ENCODE results near the gene PCCA. TPM values are rescaled to one million over a fixed set of nuclear protein-coding genes. Genes with fewer than 3 reads are reported as not detected.

The PCCA gene
- total RNA-seq, 3 donors from 2014 or later = 55.7 to 98.6 (median 70.5) TPM

DNA sequence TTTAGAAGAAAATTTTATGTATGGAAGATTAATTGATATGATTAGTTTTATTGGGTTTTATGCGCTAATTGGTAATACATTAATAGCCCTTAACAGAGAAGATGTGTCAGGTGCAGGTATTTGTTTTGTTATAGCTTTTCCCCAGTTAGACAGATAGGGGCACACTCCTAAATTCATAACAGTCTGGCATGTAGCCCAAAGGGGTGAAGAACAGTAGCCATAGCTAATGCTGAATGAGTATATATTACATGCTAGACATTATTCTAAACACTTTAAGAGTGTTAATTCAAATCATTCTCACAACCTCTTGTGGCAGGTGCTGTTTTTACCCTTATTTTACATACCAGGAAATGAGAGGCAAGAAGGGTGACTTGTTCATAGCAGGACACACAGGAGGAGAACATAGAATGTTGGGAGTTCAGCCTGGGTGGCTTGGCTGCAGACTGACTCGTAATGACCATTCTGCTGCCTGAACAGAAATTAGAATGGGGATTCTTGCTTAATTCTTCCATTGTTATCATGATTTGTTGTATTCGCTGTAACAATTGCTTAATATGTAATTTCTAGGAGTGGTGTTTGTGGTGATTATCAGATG, 20.1 kb downstream of the PCCA start:
- ATAC-seq = peak; percentile 50
- TF ChIP-seq, protein P1, sequence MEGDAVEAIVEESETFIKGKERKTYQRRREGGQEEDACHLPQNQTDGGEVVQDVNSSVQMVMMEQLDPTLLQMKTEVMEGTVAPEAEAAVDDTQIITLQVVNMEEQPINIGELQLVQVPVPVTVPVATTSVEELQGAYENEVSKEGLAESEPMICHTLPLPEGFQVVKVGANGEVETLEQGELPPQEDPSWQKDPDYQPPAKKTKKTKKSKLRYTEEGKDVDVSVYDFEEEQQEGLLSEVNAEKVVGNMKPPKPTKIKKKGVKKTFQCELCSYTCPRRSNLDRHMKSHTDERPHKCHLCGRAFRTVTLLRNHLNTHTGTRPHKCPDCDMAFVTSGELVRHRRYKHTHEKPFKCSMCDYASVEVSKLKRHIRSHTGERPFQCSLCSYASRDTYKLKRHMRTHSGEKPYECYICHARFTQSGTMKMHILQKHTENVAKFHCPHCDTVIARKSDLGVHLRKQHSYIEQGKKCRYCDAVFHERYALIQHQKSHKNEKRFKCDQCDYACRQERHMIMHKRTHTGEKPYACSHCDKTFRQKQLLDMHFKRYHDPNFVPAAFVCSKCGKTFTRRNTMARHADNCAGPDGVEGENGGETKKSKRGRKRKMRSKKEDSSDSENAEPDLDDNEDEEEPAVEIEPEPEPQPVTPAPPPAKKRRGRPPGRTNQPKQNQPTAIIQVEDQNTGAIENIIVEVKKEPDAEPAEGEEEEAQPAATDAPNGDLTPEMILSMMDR (IDR thresholded peaks at IDR 0.05) = no peak

GRCh38 chr13:100110269-100110668, 21.4 kb downstream of the PCCA start:
- Histone ChIP-seq H3K9me3 (no peaks in the 10 kb centered on the region), H3K4me1 (ENCODE audit: low read depth) (peaks cover 5% of the 10 kb centered on the region), H3K36me3 (ENCODE audit: low read depth) (no peaks in the 10 kb centered on the region), H3K4me3 (no peak overlapping the region)
- TF ChIP-seq, protein P1 (IDR thresholded peaks at IDR 0.05) = no peak
- ATAC-seq (no peak), DNase-seq (no peak)
- intact Hi-C loops (cut with DNase I, micrococcal nuclease) = no loop called here

More for the DNA sequence above, 20.1 kb downstream of the PCCA start:
- no peak for DNase-seq
- no peaks in the 10 kb centered on the region for H3K36me3 ChIP-seq (ENCODE audit: low read depth)
- no peaks in the 10 kb centered on the region for H3K9me3 ChIP-seq
- intact Hi-C loops (cut with DNase I, micrococcal nuclease) = no loop called here
- peaks cover 5% of the 10 kb centered on the region for H3K4me1 ChIP-seq (ENCODE audit: low read depth)
- H3K4me3 ChIP-seq = no peak overlapping the region

- ATAC-seq = peak; percentile 73
- intact Hi-C loops (cut with DNase I, micrococcal nuclease) = no loop called here
- no peak for DNase-seq
These were observed 23.4 kb downstream of the PCCA start for GRCh38 chr13:100112186-100112838.

DNA sequence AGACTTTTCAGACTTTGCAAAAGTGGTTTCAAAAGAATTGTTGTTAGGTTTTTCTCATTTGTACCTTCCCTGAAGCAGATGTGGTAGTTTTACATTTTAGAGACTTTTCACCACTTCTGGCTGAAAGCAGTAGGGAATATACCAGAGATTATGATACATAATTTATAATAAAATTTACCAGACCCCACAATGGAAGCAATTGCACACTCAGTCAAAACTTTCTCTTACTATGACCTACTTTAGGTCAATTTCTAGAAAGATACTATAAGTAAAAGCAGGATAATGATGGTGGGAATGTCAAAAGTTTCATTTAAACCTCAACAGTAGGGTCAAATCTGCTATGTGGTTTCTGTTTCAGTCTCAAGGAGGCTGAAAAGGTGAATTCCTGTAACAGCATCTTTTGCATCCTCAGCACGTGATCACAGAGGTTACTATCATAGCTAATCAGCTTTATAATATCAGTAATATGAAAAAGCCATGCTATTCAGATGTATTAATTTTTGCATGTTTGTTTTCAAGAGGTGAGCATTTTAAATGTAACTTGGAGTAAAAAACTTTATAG, 26.9 kb downstream of the PCCA start:
- H3K9me3 ChIP-seq = no peaks in the 10 kb centered on the region
- ATAC-seq = no peak
- H3K4me1 ChIP-seq (ENCODE audit: low read depth) = peaks cover 5% of the 10 kb centered on the region
- H3K4me3 ChIP-seq = no peak overlapping the region
- no peak for DNase-seq
- H3K36me3 ChIP-seq (ENCODE audit: low read depth) = no peaks in the 10 kb centered on the region
- TF ChIP-seq, protein P1 (IDR thresholded peaks at IDR 0.05) = no peak
- intact Hi-C loops (cut with DNase I, micrococcal nuclease) = no loop called here

More at GRCh38 chr13:100112186-100112838, 23.4 kb downstream of the PCCA start:
- Histone ChIP-seq H3K4me3 (no peak overlapping the region), H3K9me3 (no peaks in the 10 kb centered on the region), H3K4me1 (ENCODE audit: low read depth) (peaks cover 5% of the 10 kb centered on the region), H3K36me3 (ENCODE audit: low read depth) (no peaks in the 10 kb centered on the region)
- TF ChIP-seq, protein P1 (IDR thresholded peaks at IDR 0.05) = no peak

- ATAC-seq = no peak
These were observed 35.4 kb downstream of the PCCA start for GRCh38 chr13:100124265-100124664.

More at GRCh38 chr13:100124265-100124664, 35.4 kb downstream of the PCCA start:
- Histone ChIP-seq H3K4me3 (no peak overlapping the region), H3K4me1 (ENCODE audit: low read depth) (no peaks in the 10 kb centered on the region), H3K9me3 (peaks cover 11% of the 10 kb centered on the region), H3K36me3 (ENCODE audit: low read depth) (no peaks in the 10 kb centered on the region)
- no peak for DNase-seq
- intact Hi-C loops (cut with DNase I, micrococcal nuclease) = no loop called here
- TF ChIP-seq, protein P1 (IDR thresholded peaks at IDR 0.05) = no peak

Measured in mucosa of descending colon (tissue), 3 donors.